NCI-H1694 treated with DMSO at 0.1 percent for 48 hours (cell line): ENCODE measurements around the gene HDGFL1.

ENCODE experiments used
- DNase-seq: peaks from one replicate; lab custom pipeline; 2025; lab: John Stamatoyannopoulos, UW

Gene HDGFL1

GRCh38 chr6:22569281-22570184, at the start of gene HDGFL1:
TSS of gene HDGFL1 (plus strand) at chr6:22569566. CDS start at chr6:22569576, 10 bp downstream.
- DNase-seq = no peak

DNA sequence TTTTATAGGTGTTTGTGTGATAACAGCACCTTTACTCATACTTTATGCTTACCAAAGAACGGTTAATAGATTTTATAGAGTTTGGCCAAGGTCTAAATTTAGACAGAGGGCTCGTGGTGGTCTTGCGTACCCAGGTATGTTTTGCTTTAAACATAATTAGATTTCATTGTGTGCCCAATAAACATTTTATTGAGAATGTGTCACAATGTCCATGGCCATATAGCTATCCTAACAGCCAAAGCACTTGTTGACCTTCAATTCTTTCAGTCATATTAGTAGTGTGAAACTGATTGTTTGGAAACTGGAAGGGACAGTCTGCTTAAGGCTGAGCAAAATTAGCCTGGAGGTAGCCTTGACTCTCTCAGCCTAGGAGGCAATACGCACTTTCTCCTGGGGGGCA, 48.3 kb upstream of the HDGFL1 start:
- no peak for DNase-seq

- no peak for DNase-seq
These were observed 42.6 kb upstream of the HDGFL1 start for GRCh38 chr6:22526736-22527135.

- DNase-seq = no peak
These were observed 39.5 kb upstream of the HDGFL1 start for GRCh38 chr6:22529866-22530265.

GRCh38 chr6:22530506-22530905, 38.9 kb upstream of the HDGFL1 start:
- DNase-seq = no peak

DNA sequence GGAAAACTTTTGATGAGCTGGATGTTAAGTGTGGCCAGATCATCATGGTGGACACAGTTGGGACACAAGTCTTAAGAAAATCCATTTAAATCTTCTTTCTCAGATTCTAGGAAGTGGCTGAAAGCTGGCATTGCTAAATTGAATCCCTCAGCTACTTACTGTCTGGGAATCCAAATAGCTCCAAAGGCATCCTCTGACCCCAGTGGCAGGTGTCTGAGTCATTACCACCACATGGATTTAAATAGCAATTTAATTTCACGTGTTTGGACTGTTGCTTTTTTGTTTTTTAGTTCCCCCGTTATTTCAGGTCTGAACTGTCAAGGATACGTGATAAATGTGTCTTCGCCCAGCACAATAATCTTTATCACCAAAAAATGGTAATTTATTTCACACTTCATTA, 33.2 kb upstream of the HDGFL1 start:
- DNase-seq = no peak

DNA sequence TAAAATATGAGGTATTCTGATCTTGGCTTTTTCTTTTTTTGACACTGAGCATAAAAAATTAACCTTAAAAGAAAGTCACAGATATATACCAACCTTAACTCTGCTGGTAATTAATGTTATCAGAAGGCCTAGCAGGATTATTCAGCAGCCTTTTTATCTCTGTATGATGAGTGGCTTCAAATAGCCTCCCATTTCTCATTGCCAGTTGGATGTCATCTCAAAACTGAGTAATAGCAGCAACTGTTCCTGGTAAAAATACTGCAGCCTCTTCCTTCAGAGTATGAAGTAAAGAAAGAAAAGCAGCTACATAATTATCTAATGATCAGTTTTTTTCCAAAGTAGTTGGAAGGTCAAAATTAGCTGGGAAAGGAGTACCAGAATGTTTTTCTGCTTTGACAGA, 24.9 kb upstream of the HDGFL1 start:
- DNase-seq = no peak

- DNase-seq = no peak
These were observed 24.3 kb upstream of the HDGFL1 start for GRCh38 chr6:22545051-22545450.

DNA sequence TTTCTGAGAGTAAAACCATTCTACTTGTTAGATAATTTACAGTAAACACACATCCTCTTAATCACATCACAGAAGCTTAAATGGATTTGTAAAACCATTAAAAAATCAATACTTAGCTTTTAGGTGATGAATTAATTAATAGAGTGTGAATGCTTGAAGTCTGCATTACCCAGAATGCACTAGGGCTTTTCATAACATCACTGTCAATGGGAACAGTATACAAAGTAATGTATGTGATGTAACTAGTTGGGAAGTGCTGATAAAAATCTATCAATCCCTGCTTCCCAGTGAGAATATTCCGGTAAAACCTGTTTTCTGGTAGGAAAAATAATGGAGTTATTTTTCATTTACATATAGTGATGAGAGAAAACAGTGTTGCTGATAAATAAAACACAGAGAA, 23.1 kb upstream of the HDGFL1 start:
- no peak for DNase-seq

GRCh38 chr6:22550971-22551670, 18.2 kb upstream of the HDGFL1 start:
- DNase-seq = no peak

DNA sequence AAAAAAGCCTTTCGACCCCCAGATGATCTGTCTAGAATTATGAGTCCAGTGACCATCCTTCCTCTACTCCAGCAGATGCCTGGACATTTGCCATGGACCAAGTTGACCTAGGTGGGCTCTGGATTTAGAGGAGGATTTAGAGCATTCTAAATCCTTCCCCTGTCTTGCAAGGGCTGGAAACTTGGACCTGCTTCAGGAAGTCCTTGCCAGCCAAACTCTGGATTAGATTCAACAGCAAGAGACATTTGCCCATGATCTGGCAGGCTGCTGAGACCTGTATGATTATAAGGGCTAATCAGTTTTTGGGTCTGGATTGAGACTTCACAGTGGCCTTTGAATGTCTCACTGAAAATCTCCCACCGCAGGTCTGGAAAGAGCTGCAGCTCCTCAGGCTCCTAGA, 13.1 kb upstream of the HDGFL1 start:
- no peak for DNase-seq

GRCh38 chr6:22557007-22557406, 12.4 kb upstream of the HDGFL1 start:
- no peak for DNase-seq

- no peak for DNase-seq
These were observed 11.0 kb upstream of the HDGFL1 start for GRCh38 chr6:22558288-22558882.

DNA sequence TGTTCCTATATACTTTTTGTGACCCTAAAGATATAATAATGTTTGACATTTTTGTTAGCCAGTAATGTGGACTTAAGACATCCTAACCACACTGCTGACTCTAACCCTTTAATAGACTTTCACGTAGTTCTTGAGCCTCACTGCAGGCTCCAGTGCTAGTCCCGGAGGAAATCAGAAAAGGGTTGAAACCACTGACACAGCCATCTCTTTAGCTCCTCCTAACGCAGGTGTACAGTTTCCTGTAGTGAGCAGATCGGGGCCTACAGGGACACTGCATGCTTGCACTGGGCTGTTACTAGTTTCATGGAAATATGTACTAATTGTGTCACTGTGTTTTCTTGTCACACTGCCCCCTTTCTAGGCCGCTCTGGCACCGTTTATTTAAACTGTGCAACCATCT, 512 bp upstream of the HDGFL1 start:
- DNase-seq = no peak

GRCh38 chr6:22570185-22570551, 802 bp downstream of the HDGFL1 start:
- no peak for DNase-seq

GRCh38 chr6:22575190-22575589, 5.8 kb downstream of the HDGFL1 start:
- no peak for DNase-seq

- no peak for DNase-seq
These were observed 10.1 kb downstream of the HDGFL1 start for GRCh38 chr6:22579439-22579838.

- DNase-seq = no peak
These were observed 11.0 kb downstream of the HDGFL1 start for GRCh38 chr6:22580337-22580736.

DNA sequence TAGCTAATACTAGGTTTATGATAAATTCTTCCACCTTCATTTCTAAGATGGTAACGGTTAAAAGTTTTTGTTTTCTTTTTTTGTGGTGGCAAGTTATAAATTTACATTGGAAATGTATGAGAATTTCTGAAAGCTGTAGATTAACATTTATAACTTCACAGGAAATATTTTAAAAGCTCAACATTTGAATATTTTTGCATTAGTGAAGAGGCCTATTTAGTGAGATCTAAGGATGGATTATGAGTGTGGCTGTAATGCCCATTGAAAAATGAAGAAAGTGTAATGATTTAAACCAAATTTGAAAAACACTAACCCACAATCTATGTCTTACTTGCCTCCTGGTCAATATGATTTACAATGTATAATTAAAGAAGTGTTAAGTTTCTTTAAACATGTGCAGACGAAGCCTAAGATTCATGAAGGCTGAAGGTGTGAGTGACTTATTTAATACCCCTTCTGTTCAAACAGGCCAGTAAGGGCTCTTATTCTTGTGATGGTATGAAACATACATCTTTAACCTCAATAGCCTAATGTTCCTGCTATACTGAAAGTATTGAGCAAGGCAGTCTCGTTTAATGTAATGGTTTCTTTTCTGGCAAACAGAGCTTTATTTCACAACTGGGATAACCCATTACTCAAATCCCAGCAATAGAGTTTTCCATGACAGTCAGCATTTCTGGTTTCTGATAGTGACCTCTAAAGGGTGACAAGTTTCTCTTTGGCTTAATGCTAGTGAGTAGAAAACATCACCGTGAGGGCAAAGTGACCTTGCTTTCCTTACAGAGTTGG, 13.2 kb downstream of the HDGFL1 start:
- DNase-seq = no peak

- DNase-seq = no peak
These were observed 13.9 kb downstream of the HDGFL1 start for GRCh38 chr6:22583230-22583629.

- no peak for DNase-seq
These were observed 14.6 kb downstream of the HDGFL1 start for GRCh38 chr6:22583927-22584326.

DNA sequence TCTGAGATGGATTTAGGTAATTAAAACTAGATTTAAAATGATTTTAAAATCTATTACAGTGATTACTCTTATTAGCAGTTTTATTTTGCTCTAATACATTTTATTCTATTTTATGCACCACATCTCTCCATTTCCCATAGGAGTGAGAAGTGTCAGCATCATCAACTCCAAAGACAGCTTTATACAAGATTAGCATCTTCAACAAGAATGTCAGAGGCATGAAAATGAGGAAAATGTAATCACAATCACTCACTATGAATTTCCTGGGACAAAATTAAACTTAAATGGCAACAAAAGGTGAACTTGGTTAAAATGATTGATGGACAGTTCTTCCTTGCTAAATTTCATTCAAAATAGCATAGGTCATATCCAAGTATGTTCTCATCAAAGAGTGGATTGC, 19.8 kb downstream of the HDGFL1 start:
- DNase-seq = no peak
